NCI-H510A treated with DMSO at 0.1 percent for 48 hours (cell line): ENCODE measurements around the gene RAB19.
"Not testable (repeated sequence)": the region's sequence is repeated elsewhere in the genome, so short reads cannot be mapped to it uniquely, and the experiment has no call there.

Experiments used
- DNase-seq: peaks from one replicate; lab custom pipeline; 2025; lab: John Stamatoyannopoulos, UW

RAB19 gene

DNA sequence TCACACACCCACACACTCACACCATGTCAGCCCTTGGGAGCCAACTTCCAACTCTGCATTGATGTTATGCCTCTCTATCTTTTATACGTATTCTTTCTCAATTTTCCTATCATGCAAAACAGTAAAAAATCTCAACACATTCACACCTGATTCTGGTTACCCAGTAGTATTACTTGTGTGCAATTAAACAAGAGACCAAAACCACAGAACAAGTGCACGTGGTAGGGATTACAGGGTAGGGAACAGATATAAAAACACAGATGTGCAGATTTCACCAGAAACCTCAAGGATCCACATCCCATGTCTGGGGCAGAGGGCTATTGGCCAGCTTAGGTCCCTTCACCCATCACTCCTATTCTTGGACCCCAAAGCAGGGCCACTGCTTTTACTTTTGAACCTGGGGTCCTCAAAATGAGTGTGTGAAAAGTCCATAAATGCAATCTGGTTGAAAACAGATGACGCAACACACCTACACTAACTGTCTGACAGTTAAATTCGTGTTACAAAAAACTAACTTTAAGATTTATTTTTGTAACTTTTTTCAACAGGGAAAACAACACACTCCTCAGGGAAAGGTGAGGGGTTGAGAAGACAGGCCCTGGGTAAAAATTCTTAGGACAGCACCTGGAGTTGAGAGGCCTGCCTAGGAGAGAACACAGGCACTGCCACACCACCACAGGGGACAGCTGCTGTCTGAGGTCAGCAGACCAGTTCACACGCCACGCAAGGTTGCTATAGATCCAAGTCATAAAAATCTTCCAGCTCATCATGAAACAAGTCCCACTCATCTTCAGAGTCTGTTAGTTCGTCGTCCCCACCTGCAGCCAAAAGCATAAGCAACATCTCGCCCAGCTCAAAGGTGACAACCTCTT lies 50.2 kb downstream of the RAB19 start:
- not testable (repeated sequence) for DNase-seq

DNA sequence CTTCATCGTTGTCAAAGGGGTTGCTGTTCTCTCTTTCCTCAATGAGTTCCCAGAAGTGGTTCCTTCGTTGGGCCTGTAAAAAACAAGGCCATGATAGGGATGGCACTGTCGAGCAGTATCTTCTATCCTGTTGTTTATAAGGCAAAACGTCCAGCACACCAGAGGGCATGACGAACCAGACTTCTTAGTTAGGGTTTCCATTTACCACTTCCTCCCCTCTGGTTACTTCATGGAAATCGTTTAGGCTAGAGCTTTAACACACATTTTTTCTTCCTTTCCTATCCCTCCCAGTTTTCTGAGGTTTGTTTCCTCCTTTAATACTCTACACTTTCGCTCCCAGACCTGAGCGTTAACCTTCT lies 50.8 kb downstream of the RAB19 start:
- DNase-seq: no peak

DNA sequence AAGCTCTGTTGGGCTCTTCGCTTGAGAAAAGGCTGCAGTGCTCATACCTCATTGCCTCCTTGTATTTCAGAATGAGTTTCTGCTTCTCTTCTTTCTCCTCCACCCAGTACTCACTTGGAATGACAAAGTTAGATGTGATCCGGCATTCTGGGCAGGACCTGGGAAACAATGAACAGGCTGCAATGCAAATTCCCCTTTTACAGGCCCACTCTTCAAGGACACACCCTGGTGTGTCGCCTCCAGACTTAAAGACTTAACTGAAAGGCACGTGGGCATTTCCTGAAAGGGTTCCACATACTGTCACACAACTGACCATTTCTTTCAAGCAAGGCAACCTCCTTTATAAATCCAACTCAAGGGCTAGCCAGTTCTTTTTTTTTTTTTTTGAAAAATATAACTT lies 51.9 kb downstream of the RAB19 start:
- DNase-seq: no peak

DNA sequence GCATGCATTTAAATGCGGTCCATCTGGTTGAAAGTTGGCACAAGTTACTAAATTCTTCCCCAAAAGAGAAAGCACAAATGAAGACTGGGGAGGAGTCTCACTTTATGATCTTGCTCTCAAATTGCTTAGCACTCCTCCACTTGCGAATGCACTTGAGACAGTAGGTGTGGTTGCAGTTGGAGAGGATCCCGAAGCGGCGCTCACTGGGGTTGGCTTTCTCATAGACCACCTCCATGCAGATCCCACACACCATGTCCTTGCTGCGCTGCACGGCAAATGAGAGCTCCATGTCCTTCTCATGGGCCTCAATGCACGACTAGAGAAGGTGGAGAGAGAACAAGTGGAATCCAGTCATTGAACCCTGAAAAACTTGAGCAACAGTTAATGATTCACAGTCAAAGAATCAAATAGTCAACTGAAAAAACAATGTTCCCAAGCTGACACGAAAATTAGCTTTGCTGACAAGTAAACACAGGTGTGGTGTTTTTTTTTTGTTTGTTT lies 52.7 kb downstream of the RAB19 start:
- DNase-seq: no peak

- DNase-seq: no peak
Measured at GRCh38 chr7:140458201-140458600, 54.3 kb downstream of the RAB19 start.

DNA sequence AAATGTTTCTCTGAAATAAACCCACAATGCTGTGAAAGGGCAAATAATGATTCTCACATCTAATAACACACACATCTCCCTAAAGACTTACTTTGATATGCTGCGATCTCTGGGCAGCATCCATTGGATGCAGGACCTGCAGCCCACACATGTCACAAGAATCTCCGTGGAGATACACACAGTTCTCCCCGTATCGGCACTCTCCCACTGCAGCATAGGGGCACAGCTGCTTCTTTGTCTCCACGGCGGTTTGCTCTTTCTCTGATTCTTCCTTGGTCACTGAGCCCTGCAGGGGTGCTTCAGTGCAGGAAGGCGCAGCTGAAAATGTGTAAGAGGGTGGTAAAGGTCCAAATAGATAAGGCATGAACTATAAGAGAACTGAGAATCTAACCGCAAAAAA lies 55.1 kb downstream of the RAB19 start:
- DNase-seq: no peak

DNA sequence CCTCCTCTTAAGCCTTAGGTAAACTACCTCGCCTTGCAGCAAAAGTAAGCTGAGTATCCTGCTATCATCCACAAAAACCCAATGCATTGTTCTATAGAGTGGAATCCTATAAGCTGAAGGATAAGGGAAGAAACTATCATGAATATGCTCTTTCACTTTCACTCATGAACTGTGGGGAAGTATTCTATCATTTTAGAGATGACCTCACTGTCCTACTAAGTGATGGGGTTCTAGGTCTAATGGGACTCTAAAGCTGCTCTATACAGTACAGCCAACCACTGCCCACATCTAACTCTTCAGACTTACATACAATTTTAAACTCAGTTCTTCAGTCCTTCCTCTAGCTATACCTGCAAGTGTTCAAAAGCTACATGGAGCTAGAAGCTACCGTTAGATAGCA lies 59.3 kb downstream of the RAB19 start:
- no peak for DNase-seq

- peak; percentile 53 for DNase-seq
Measured at GRCh38 chr7:140475747-140476333, 72.0 kb downstream of the RAB19 start.

GRCh38 chr7:140476698-140477261 lies 72.9 kb downstream of the RAB19 start:
- no peak for DNase-seq
